ENCODE data around the gene TENT4A. TPM values are rescaled to one million over a fixed set of nuclear protein-coding genes. Genes with fewer than 3 reads are reported as not detected.

TENT4A gene
- total RNA-seq, 2 experiments from 2014 or later, result 39.0 to 46.1 TPM

- Histone ChIP-seq H3K9me2 (ENCODE audit: insufficient read depth, low read length) (no peaks in the 10 kb centered on the region), H3K4me3 (ENCODE audit: low read depth, low read length, poor library complexity, severe bottlenecking) (peak overlapping the region; percentile 55), H3K79me2 (ENCODE audit: insufficient read depth, low read depth, low read length) (peaks cover 94% of the 10 kb centered on the region), H3K9me3 (ENCODE audit: low read length) (no peaks in the 10 kb centered on the region), H2AFZ (ENCODE audit: low read length) (no peak overlapping the region), H3K4me2 (ENCODE audit: low read length) (peak overlapping the region; percentile 83), H3K36me3 (ENCODE audit: insufficient read depth, low read length) (peaks cover 42% of the 10 kb centered on the region), H3K4me1 (ENCODE audit: insufficient read depth, low read length, poor library complexity, severe bottlenecking) (peaks cover 48% of the 10 kb centered on the region), H4K20me1 (ENCODE audit: insufficient read depth, low read length) (peaks cover 14% of the 10 kb centered on the region; the same call in 1 of the 2 replicates), H3K27ac (ENCODE audit: low read depth, low read length, poor library complexity, severe bottlenecking) (peak overlapping the region; percentile 86)
- no peak for DNase-seq (ENCODE audit: low spot score)
- POLR2A ChIA-PET, result interaction anchor here (0.6 to 2.7 kb wide), 14 partner anchors 9 to 110 kb away, joined by 3 to 14 read pairs (median 5); partner anchors contain the start of genes NSUN2, SRD5A1 and TENT4A
- 0 out of 2 replicates have a peak, but pooled peaks have one; percentile 4 for TF ChIP-seq CTCF (conservative IDR thresholded peaks at IDR 0.05; ENCODE audit: low read length)
- TF ChIP-seq EZH2phosphoT487 (IDR thresholded peaks at IDR 0.05; ENCODE audit: borderline replicate concordance, low read depth, low read length), result no peak
- intact Hi-C loops (cut with micrococcal nuclease; ENCODE audit: unreplicated experiment), result loop anchor here (2.0 kb wide), 2 partner anchors 16 to 68 kb away; partner anchors contain the start of gene TENT4A
- CTCF ChIA-PET (ENCODE audit: unreplicated experiment), result interaction anchor here (1.4 kb wide), 1 partner anchor 96 kb away, joined by 7 read pairs; the partner anchor contains the start of genes NSUN2 and SRD5A1
- BruUV-seq (replicated peaks), result no TSS peak
Measured at GRCh38 chr5:6728795-6729183, 15.6 kb downstream of the TENT4A start.

GRCh38 chr5:6729386-6730310 is 16.4 kb downstream of the TENT4A start:
- Histone ChIP-seq H3K79me2 (ENCODE audit: insufficient read depth, low read depth, low read length) (peaks cover 91% of the 10 kb centered on the region), H3K36me3 (ENCODE audit: insufficient read depth, low read length) (peaks cover 34% of the 10 kb centered on the region), H4K20me1 (ENCODE audit: insufficient read depth, low read length) (peaks cover 8% of the 10 kb centered on the region; the same call in 1 of the 2 replicates), H3K4me2 (ENCODE audit: low read length) (peak overlapping the region; percentile 83), H2AFZ (ENCODE audit: low read length) (no peak overlapping the region), H3K4me1 (ENCODE audit: insufficient read depth, low read length, poor library complexity, severe bottlenecking) (peaks cover 49% of the 10 kb centered on the region), H3K27ac (ENCODE audit: low read depth, low read length, poor library complexity, severe bottlenecking) (peak overlapping the region; percentile 86), H3K9me2 (ENCODE audit: insufficient read depth, low read length) (no peaks in the 10 kb centered on the region), H3K4me3 (ENCODE audit: low read depth, low read length, poor library complexity, severe bottlenecking) (no peak overlapping the region), H3K9me3 (ENCODE audit: low read length) (no peaks in the 10 kb centered on the region)
- CTCF ChIA-PET (ENCODE audit: unreplicated experiment), result interaction anchor here (0.5 to 0.6 kb wide), 2 partner anchors 13 to 96 kb away, joined by 3 to 4 read pairs; no protein-coding TSS in a partner anchor
- intact Hi-C loops (cut with micrococcal nuclease; ENCODE audit: unreplicated experiment), result loop anchor here (2.0 to 10.0 kb wide), 3 partner anchors 17 to 545 kb away; partner anchors contain the start of gene TENT4A
- no TSS peak for BruUV-seq (replicated peaks)
- peak; percentile 37 for DNase-seq (ENCODE audit: low spot score)
- POLR2A ChIA-PET, result interaction anchor here (0.7 to 2.7 kb wide), 12 partner anchors 8 to 1023 kb away, joined by 3 to 11 read pairs (median 4); no protein-coding TSS in a partner anchor
- TF ChIP-seq EZH2phosphoT487 (IDR thresholded peaks at IDR 0.05; ENCODE audit: borderline replicate concordance, low read depth, low read length), result no peak
- no peak for TF ChIP-seq CTCF (conservative IDR thresholded peaks at IDR 0.05; ENCODE audit: low read length)
